Measurements from ENCODE around the gene MYO10. TPM values are rescaled to one million over a fixed set of nuclear protein-coding genes. Genes with fewer than 3 reads are reported as not detected.

MYO10 gene
- total RNA-seq, 1 donor from 2014 or later = 7.1 TPM

DNA sequence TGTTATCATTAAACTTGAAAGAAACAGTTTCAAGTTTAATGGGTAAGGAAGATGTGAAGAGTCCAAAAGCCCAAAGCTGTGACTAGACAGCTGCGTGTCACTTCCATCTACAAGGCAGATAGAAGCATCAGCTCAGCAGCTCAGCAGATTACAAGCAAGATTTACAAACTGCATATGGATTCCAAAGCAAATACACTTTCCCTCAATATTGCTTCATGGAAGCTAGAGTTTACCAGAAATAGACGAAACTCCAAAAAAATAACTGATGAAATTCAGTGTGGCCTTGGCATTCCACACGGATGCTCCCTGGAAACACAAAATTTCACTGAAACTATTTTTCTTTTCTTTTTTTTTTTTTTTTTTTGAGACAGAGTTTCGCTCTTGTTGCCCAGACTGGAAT, 17.9 kb downstream of the MYO10 start:
- ATAC-seq (no peak), DNase-seq (ENCODE audit: low spot score) (no peak)

DNA sequence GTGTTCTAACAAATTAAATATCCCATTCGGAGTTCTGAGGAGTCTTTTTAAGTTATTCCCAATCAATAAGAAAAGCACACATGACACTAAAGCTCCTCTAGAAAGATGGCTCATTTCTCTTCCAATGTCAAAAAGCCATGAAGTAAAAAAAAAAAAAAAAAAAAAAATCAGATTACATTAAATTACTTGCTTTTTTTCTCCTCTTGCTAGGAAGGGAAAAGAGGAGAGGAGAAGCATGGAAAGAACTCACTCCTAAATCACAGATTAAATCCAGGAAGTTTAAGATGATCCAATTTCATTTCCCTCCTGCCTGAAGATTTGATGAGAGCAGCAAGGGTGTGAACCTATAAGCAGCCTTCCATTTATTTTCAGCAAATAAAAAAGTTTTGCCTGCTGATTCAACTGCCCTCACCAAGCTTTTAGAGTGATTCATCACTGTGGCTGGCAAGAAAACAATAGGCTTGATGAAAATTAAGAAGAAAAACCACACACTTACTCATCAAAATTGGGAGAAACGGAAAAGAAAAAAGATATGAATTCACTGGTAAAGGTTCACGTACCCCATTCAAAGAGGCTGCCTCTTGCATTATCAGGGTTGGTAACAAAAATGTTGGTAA, 19.7 kb downstream of the MYO10 start:
- DNase-seq (ENCODE audit: low spot score) (no peak), ATAC-seq (no peak)

- DNase-seq (ENCODE audit: low spot score) (no peak), ATAC-seq (no peak)
Measured at GRCh38 chr5:16914584-16914983, 21.5 kb downstream of the MYO10 start.

GRCh38 chr5:16914108-16914435, 22.0 kb downstream of the MYO10 start:
- DNase-seq (ENCODE audit: low spot score) = no peak

DNA sequence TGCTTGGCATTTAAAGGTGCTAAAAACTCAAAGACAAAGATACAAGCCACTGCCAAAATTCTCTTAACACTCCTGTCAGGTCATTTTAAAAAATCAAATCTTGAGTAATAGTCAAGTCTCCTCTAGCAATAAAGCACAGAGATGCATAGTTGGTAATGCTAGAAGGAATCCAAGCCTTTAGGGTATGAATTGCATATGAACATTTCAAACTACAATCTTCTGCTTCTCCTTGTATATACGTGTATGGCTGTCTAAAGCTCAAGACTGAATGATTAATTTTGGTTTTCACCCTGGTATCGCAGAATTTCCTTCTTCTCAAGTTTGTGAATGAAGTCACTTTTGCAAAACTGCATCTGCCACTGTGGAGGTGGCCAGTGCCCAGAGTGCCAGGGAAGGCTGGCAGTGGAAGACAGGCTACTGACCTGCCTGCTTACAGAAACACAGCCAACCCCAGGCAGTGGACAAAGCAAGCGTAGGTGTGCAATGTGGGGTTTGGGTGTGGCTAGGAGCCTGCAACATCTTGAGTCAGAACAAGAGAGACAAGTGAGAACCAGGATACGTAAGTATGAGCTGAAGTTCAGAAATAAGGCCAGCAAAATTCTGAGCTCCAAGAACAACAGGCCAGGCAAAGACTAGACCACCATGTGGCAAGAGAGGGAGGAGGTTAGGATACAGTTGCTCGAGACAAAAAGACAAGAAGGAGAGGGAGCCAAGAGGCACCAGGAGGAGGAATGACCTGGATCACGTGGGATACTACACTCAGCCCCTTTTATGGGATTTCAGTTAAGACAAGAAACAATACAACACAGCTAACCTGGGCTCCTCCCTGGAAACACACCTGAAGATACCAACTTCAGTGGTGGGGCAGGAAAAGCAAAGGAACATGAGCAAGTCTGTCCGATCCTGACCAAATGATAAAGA, 22.6 kb downstream of the MYO10 start:
- no peak for DNase-seq (ENCODE audit: low spot score)
- no peak for ATAC-seq

More at GRCh38 chr5:16914108-16914435, 22.0 kb downstream of the MYO10 start:
- no peak for ATAC-seq

DNA sequence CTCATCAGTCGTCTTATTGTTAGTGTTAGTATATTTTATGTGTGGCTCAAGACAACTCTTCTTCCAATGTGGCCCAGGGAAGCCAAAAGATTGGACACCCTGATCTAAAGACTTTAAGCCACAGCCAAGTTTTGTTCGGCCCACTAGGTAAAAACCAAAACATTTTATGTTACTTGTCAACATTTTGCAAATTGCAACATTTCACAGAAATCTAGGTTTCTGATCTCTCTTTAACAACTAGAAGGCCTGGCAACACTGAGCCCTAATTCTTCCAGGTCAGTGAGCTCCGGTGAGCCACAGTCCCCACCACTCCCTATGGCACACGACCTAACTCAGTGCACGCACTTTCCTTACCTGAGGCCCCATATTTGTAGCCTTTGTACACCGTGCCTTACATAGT, 24.0 kb downstream of the MYO10 start:
- ATAC-seq (no peak), DNase-seq (ENCODE audit: low spot score) (no peak)

- no peak for DNase-seq (ENCODE audit: low spot score)
- ATAC-seq = no peak
Measured at GRCh38 chr5:16909464-16909863, 26.6 kb downstream of the MYO10 start.

DNA sequence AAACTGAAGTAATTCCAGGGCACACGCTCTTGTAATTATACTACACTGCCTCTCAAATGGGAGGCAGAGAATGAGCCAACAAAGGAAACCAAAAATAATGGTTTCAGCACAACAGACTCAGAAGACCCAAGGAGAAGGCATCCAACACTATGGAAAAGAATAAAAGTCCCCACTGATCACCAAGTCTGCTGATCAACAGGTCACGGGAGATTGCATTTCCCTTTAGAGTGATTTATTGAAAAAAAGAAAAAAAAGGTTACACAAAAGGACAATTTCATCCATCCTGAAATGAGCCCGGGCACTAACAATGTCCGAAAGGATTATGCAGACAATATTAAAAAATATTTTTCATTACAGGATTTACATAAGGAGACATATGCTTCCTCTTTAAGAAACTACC, 28.8 kb downstream of the MYO10 start:
- ATAC-seq (no peak), DNase-seq (ENCODE audit: low spot score) (no peak)

GRCh38 chr5:16906255-16906654, 29.8 kb downstream of the MYO10 start:
- ATAC-seq = no peak
- DNase-seq (ENCODE audit: low spot score) = no peak

- ATAC-seq (no peak), DNase-seq (ENCODE audit: low spot score) (no peak)
Measured at GRCh38 chr5:16903480-16904300, 32.4 kb downstream of the MYO10 start.

- ATAC-seq = no peak
- no peak for DNase-seq (ENCODE audit: low spot score)
Measured at GRCh38 chr5:16902846-16903245, 33.2 kb downstream of the MYO10 start.

DNA sequence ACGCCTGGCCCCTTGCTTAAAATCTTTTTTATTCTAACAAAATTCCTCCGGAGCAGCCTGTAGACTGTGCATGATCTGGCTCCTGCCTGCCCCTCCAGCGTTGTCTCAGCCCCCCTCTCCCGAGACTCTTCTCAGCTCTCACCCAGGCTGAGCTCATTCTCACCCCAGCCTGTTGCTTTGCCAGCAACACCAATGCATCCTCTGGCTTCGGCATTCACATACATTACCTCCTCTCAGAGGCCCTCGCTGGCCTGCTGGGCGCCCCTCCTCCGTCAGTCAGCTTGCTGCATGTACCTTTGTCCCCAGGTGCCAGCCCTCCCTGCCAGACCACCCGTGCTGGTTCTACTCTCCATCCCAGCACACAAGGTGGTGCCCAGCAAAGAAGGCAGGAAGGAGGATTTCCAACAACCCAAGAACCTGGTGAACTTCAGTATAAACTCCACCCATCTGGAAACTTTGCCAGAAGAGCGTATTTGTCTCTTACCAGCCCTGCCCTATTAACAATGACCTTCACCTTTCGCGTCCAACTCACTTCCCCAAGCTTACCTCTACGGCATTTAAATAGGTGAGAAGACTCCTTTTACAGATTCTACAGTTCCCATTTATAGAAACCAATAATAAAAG, 35.0 kb downstream of the MYO10 start:
- ATAC-seq = no peak
- DNase-seq (ENCODE audit: low spot score) = no peak

- ATAC-seq = no peak
- no peak for DNase-seq (ENCODE audit: low spot score)
Measured at GRCh38 chr5:16899171-16899570, 36.9 kb downstream of the MYO10 start.

GRCh38 chr5:16897800-16898199, 38.3 kb downstream of the MYO10 start:
- DNase-seq (ENCODE audit: low spot score) (no peak), ATAC-seq (no peak)

- no peak for DNase-seq (ENCODE audit: low spot score)
Measured at GRCh38 chr5:16897284-16897704, 38.8 kb downstream of the MYO10 start.

DNA sequence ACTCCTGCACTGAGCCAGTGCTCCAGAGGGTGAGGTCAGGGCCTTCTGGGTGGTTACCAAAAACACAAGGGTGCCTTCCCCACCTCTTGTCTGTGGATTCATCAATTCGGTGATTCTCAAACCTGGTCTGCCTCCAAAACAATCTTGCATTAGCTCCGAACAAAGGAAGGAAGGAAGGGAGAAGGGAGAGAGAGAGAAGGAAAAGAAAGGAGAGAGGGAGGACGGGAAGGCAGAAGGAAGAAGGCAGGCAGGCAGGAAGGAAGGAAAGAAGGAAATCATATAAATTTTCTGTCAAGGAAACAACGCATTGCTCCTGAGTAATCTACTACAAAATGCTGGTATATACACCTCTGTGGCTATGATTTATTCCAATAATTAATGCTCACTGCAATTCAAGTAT, 39.3 kb downstream of the MYO10 start:
- ATAC-seq (no peak), DNase-seq (ENCODE audit: low spot score) (no peak)

More at GRCh38 chr5:16897284-16897704, 38.8 kb downstream of the MYO10 start:
- ATAC-seq = no peak

DNA sequence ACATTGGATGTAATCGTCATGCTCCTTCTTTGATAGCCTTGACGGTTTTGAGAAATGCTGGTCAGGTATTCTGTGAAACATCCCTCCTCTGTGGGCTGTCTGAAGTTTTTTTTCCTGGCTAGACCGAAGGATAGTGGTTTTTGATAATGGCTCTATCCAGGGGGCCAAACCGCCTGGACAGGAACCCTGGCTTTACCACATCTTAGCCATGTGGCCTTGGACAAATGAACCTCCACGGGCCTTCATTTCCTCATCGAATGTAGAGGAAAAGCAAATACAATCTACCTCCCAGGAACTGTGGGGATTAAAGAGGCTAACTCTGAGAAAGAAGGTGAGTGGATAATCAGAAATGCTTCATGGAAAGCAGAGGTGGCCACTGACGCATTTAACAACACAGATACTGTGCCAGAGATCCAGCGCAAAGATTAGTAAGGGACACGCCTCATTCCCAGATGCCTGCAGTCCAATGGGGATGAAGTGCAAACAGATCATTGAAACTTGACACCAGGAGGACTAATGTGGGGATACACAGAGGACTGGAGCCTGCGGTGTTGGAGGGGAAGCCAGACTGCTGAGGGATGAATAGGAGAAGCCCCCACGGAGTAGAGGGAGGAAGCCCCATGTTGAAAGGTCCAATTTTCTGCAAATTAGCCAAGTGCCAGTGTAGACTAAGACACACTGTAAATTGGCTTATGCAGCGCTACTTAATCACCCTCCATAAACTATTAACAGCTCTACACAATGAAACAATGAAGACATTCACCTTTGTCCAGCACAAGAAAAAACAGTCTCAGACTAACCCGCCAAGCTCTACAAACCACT, 41.6 kb downstream of the MYO10 start:
- ATAC-seq (peak; percentile 36), DNase-seq (ENCODE audit: low spot score) (no peak)

- no peak for ATAC-seq
- no peak for DNase-seq (ENCODE audit: low spot score)
Measured at GRCh38 chr5:16891033-16891432, 45.1 kb downstream of the MYO10 start.

DNA sequence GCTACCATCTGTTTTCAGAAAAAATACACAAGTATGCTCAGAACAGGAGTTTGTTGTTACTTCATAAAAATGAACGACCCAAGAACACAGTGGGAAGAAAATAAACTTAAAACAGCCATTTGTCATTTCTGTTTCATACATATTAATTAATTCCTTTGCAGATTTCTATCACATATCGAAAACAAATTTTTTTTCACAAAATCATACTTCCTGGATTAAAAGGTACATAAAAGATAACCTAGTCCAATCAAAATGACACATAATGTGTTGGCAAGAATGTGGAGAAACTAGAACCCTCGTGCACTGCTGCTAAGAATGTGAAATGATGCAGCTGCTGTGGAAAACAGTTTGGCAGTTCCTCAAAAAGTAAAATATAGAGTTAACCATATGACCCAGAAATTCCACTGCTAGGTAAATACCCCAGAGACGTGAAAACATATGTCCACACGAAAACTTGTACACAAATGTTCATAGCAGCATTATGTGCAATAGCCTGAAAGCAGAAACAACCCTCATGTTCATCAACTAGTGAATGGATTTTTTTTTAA, 46.0 kb downstream of the MYO10 start:
- ATAC-seq = no peak
- DNase-seq (ENCODE audit: low spot score) = no peak
